IMR-90 (cell line): ENCODE results near the gene TBC1D22A. TPM values are rescaled to one million over a fixed set of nuclear protein-coding genes. Genes with fewer than 3 reads are reported as not detected.

Source experiments
- ATAC-seq: fragments of 200-7000 bp; cut with Tn5 transposase; 2 replicates; pipeline ENCODE4 v1.9.1; 2020; ENCODE audit warnings: low read depth, mild to moderate bottlenecking, moderate library complexity
- BruUV-seq: library from RNA; stranded (reverse); fragments of 400-500 nt; replicated peaks from 2 replicates; lab custom pipeline; 2021; lab: Mats Ljungman, UMichigan
- CTCF ChIA-PET: fragments of 300-600 bp; formaldehyde crosslinking; extraction: SDS; loops from one replicate; lab custom pipeline; 2021; ENCODE audit warnings: antibody characterized with exemption; lab: Yijun Ruan, JAX
- POLR2A ChIA-PET: fragments of 300-600 bp; sonication (Branson Sonifier 250); formaldehyde crosslinking; loops from one replicate; lab custom pipeline; 2022; ENCODE audit warnings: antibody characterized with exemption; ENCODE audit not compliant: unreplicated experiment; lab: Charles Lee
- DNase-seq: peaks from one replicate; pipeline ENCODE4 v3.0.0; 2013
- H2AFZ ChIP-seq: replicated peaks from 2 replicates; pipeline ENCODE3; 2013; ENCODE audit warnings: low read length, mild to moderate bottlenecking; ENCODE audit not compliant: poor library complexity
- H2AK5ac ChIP-seq: 2 replicates; pipeline ENCODE4 v1.6.1; 2013; ENCODE audit warnings: low read depth, low read length, inconsistent platforms
- H2AK9ac ChIP-seq: replicated peaks from 2 replicates; pipeline ENCODE3; 2013; ENCODE audit warnings: mild to moderate bottlenecking, low read depth, low read length, moderate library complexity; ENCODE audit not compliant: poor library complexity
- H2BK120ac ChIP-seq: 2 replicates; pipeline ENCODE4 v1.6.1; 2013; ENCODE audit warnings: low read depth, low read length, inconsistent platforms
- H2BK15ac ChIP-seq: 3 replicates; pipeline ENCODE4 v1.6.1; 2013; ENCODE audit warnings: low read depth, low read length, inconsistent platforms
- H2BK20ac ChIP-seq: 2 replicates; pipeline ENCODE4 v1.6.1; 2013; ENCODE audit warnings: low read depth, mild to moderate bottlenecking, inconsistent platforms, low read length, moderate library complexity
- H2BK5ac ChIP-seq: 2 replicates; pipeline ENCODE4 v1.6.1; 2013; ENCODE audit warnings: mild to moderate bottlenecking, low read depth, low read length, inconsistent platforms; ENCODE audit not compliant: poor library complexity, severe bottlenecking
- H3K14ac ChIP-seq: replicated peaks from 2 replicates; pipeline ENCODE4 v1.6.1; 2013; ENCODE audit warnings: low read depth, low read length, inconsistent platforms
- H3K18ac ChIP-seq: 2 replicates; pipeline ENCODE4 v1.6.1; 2013; ENCODE audit warnings: low read depth, low read length, control low read depth
- H3K23ac ChIP-seq: 2 replicates; pipeline ENCODE4 v1.6.1; 2013; ENCODE audit warnings: low read depth, low read length, inconsistent platforms
- H3K27ac ChIP-seq: 2 replicates; pipeline ENCODE4 v1.5.1; 2013; ENCODE audit warnings: mild to moderate bottlenecking, control low read depth, low read length; ENCODE audit not compliant: insufficient read depth
- H3K27me3 ChIP-seq: 2 replicates; pipeline ENCODE4 v1.6.1; 2013; ENCODE audit warnings: low read length; ENCODE audit not compliant: control insufficient read depth, insufficient read depth
- H3K36me3 ChIP-seq: 2 replicates; pipeline ENCODE4 v1.6.1; 2013; ENCODE audit warnings: low read length, mixed read lengths; ENCODE audit not compliant: control insufficient read depth, insufficient read depth
- H3K4ac ChIP-seq: 2 replicates; pipeline ENCODE4 v1.6.1; 2013; ENCODE audit warnings: low read depth, low read length, inconsistent platforms
- H3K4me1 ChIP-seq: 2 replicates; pipeline ENCODE4 v1.6.1; 2013; ENCODE audit warnings: low read length, mixed read lengths; ENCODE audit not compliant: control insufficient read depth, insufficient read depth
- H3K4me2 ChIP-seq: 2 replicates; pipeline ENCODE4 v1.6.1; 2013; ENCODE audit warnings: low read depth, mild to moderate bottlenecking, control low read depth, low read length, moderate library complexity
- H3K4me3 ChIP-seq: 2 replicates; pipeline ENCODE4 v1.5.1; 2013; ENCODE audit warnings: low read depth, mild to moderate bottlenecking, control low read depth, low read length, moderate library complexity; ENCODE audit not compliant: insufficient read depth
- H3K56ac ChIP-seq: 2 replicates; pipeline ENCODE4 v1.6.1; 2013; ENCODE audit warnings: low read length, inconsistent platforms; ENCODE audit not compliant: insufficient read depth; ENCODE audit errors: extremely low read depth
- H3K79me1 ChIP-seq, 2 experiments: 2 replicates each; pipeline ENCODE4 v1.6.1; 2013; ENCODE audit warnings: low read length in 2 of 2, inconsistent platforms in 1 of 2, low read depth in 1 of 2
- H3K9ac ChIP-seq: 2 replicates; pipeline ENCODE4 v1.6.1; 2013; ENCODE audit warnings: low read depth, low read length, control low read depth
- H3K9me1 ChIP-seq: 2 replicates; pipeline ENCODE4 v1.6.1; 2013; ENCODE audit warnings: low read length, inconsistent platforms; ENCODE audit not compliant: insufficient read depth
- H3K9me3 ChIP-seq: 2 replicates; pipeline ENCODE4 v1.6.1; 2013; ENCODE audit warnings: low read length; ENCODE audit not compliant: control insufficient read depth, insufficient read depth
- H4K20me1 ChIP-seq: 2 replicates; pipeline ENCODE4 v1.6.1; 2013; ENCODE audit warnings: low read length, inconsistent platforms; ENCODE audit not compliant: insufficient read depth
- H4K5ac ChIP-seq: 2 replicates; pipeline ENCODE4 v1.6.1; 2013; ENCODE audit warnings: mild to moderate bottlenecking, low read depth, low read length, control low read depth
- H4K8ac ChIP-seq, 2 experiments: 2 replicates each; pipeline ENCODE4 v1.6.1; 2013; ENCODE audit warnings: low read depth in 2 of 2, low read length in 2 of 2, control low read depth in 1 of 2, inconsistent platforms in 1 of 2
- H4K91ac ChIP-seq: 2 replicates; pipeline ENCODE4 v1.6.1; 2013; ENCODE audit warnings: low read depth, low read length, inconsistent platforms; ENCODE audit not compliant: insufficient read depth
- CHD1 ChIP-seq: IDR thresholded peaks from 2 replicates; pipeline ENCODE4 v1.6.1; 2012; ENCODE audit warnings: low read depth, low read length, improper control_type of control experiment
- FOS ChIP-seq: fragments of 150-350 bp; IDR thresholded peaks from 2 replicates; pipeline ENCODE4 v1.6.1; 2016; ENCODE audit warnings: low read depth, low read length
- MAFK ChIP-seq: IDR thresholded peaks from 2 replicates; pipeline ENCODE4 v1.6.1; 2012; ENCODE audit warnings: low read depth, low read length, improper control_type of control experiment
- NFE2L2 ChIP-seq: fragments of 150-350 bp; IDR thresholded peaks from 2 replicates; pipeline ENCODE4 v1.6.1; 2016; ENCODE audit warnings: low read depth, mild to moderate bottlenecking, low read length
- SMC3 ChIP-seq: fragments of 150-350 bp; IDR thresholded peaks from 2 replicates; pipeline ENCODE4 v1.6.1; 2016; ENCODE audit warnings: low read depth, mild to moderate bottlenecking, antibody characterized with exemption, low read length, moderate library complexity
- WGBS, 2 experiments: methylation state at CpG; one replicate each; pipeline versions ENCODE4 v1.1.5 to v1.1.7; 2013; ENCODE audit warnings: missing lambda C conversion rate in 2 of 2; ENCODE audit not compliant: insufficient read length in 1 of 2; ENCODE audit errors: extremely low coverage in 2 of 2; 5-methylcytosine and 5-hydroxymethylcytosine counted together
- dilution Hi-C: fragments of 300-500 bp; cut with HindIII; formaldehyde crosslinking; loops from one replicate; pipeline ENCODE4 v1.14.3; 2018; ENCODE audit warnings: low sequenced_read_pairs; ENCODE audit not compliant: unreplicated experiment
- in situ Hi-C: fragments of 300-500 bp; cut with MboI; formaldehyde crosslinking; loops from 3 replicates; pipeline ENCODE4 v1.14.3; 2019; ENCODE audit warnings: low sequenced_read_pairs, inconsistent platforms, mixed read lengths
- intact Hi-C: fragments of 100-400 bp; cut with micrococcal nuclease; formaldehyde crosslinking; loops from 2 replicates; pipeline ENCODE4 v1.10.0; 2022
- polyA plus RNA-seq, 3 experiments: library from polyadenylated mRNA; depleted of rRNA; stranded (reverse); fragments of >200 nt; gene quantifications; 2 replicates each; pipeline ENCODE4 v1.2.3, GENCODE V29; 2012; ENCODE audit warnings: low replicate concordance in 1 of 3
- total RNA-seq: library from RNA; depleted of rRNA; stranded (reverse); fragments of >200 nt; gene quantifications from 2 replicates; pipeline ENCODE4 v1.2.3, GENCODE V29; 2012
- TF ChIP-seq, protein P1 (sequence below): fragments of 150-350 bp; IDR thresholded peaks from 2 replicates; pipeline ENCODE4 v1.6.1; 2016; ENCODE audit warnings: low read depth, mild to moderate bottlenecking, low read length, moderate library complexity, borderline replicate concordance

The TBC1D22A gene
- total and polyA plus RNA-seq, 2 of the 4 experiments (the other 2 are of a cell fraction), result 9.0 to 16.7 TPM

DNA sequence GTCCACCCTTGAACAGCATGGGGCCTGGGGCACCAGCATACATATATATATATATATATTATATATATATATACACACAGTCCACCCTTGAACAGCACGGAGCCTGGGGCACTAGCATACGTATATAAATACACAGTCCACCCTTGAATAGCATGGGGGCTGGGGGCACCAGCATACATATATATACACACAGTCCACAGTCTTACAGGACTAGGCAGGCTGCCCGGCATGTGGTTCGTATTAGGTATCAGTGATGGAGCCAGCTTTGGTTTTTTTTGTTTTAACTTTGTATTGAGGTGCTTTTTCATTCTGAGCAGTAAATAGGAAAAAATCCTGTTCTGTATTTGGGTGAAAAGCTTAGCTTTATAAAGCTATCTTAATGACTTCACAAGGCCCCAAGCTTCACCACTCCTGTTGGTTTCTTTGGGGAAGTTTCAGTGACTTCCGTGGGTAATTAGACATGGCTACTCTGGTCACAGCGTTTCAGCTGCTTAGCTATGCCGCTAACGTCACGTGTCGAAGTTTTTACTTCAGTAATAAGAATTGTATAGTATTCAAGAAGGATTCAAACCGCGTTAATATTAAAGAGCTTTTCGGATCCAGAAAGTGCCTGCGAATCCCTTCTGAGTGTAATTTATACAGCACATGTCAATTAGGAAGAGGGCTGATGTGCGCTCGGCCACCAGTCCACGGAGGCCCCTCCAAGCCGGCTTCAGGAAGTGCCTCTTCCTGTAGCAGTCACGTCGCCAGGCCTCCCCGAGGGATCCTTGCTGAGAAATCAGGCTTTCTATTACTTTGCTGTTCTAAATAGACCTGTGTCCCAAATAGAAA is 179.7 kb downstream of the TBC1D22A start:
- peaks cover 8% of the 10 kb centered on the region in 2 experiments; a peak in 3 of 4 replicates for H3K79me1 ChIP-seq
- no peak overlapping the region for H3K4me2 ChIP-seq
- H3K23ac ChIP-seq, result no peak overlapping the region
- ChIA-PET POLR2A (no interaction called here), CTCF (no interaction called here)
- no peak overlapping the region for H2AK9ac ChIP-seq
- ATAC-seq (no peak; the same call in 1 of the 2 replicates), DNase-seq (peak; percentile 13)
- H3K27me3 ChIP-seq, result no peaks in the 10 kb centered on the region
- H3K9me1 ChIP-seq, result peaks cover 4% of the 10 kb centered on the region; the same call in 1 of the 2 replicates
- H3K9me3 ChIP-seq, result no peaks in the 10 kb centered on the region
- no peak overlapping the region for H4K91ac ChIP-seq
- H2AK5ac ChIP-seq, result no peak overlapping the region
- no TSS peak for BruUV-seq
- no peak overlapping the region for H4K8ac ChIP-seq
- H3K27ac ChIP-seq, result no peak overlapping the region
- no peak overlapping the region for H2BK15ac ChIP-seq
- H2BK5ac ChIP-seq, result no peak overlapping the region
- H3K4ac ChIP-seq, result no peak overlapping the region
- H3K36me3 ChIP-seq, result peaks cover 3% of the 10 kb centered on the region; the same call in 1 of the 2 replicates
- intact Hi-C loops (no loop called here), dilution Hi-C loops (no loop called here), in situ Hi-C loops (no loop called here)
- H4K5ac ChIP-seq, result no peak overlapping the region
- no CpG with 5 or more reads among the region's 21 CpGs for WGBS, 2 experiments
- H4K20me1 ChIP-seq, result 0 out of 2 replicates have a peak, but pooled peaks cover 1% of the 10 kb centered on the region
- H3K4me3 ChIP-seq, result no peak overlapping the region
- no peak overlapping the region for H3K56ac ChIP-seq
- no peaks in the 10 kb centered on the region for H3K4me1 ChIP-seq
- H3K14ac ChIP-seq, result no peak overlapping the region
- TF ChIP-seq SMC3 (no peak), NFE2L2 (no peak), CHD1 (no peak), FOS (no peak), MAFK (no peak)
- TF ChIP-seq, protein P1, sequence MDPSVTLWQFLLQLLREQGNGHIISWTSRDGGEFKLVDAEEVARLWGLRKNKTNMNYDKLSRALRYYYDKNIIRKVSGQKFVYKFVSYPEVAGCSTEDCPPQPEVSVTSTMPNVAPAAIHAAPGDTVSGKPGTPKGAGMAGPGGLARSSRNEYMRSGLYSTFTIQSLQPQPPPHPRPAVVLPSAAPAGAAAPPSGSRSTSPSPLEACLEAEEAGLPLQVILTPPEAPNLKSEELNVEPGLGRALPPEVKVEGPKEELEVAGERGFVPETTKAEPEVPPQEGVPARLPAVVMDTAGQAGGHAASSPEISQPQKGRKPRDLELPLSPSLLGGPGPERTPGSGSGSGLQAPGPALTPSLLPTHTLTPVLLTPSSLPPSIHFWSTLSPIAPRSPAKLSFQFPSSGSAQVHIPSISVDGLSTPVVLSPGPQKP, result no peak
- no peak overlapping the region for H2BK120ac ChIP-seq
- H2AFZ ChIP-seq, result no peak overlapping the region
- H3K9ac ChIP-seq, result no peak overlapping the region
- H2BK20ac ChIP-seq, result no peak overlapping the region
- H3K18ac ChIP-seq, result no peak overlapping the region
